BE2C (cell line): ENCODE data around the gene GLIPR1L1.
"Not testable (repeated sequence)": the region's sequence is repeated elsewhere in the genome, so short reads cannot be mapped to it uniquely, and the experiment has no call there.

Experiments used
- DNase-seq: peaks from one replicate; pipeline ENCODE4 v3.0.0-alpha.2; 2020
- H3K27me3 ChIP-seq: fragments of 250-450 bp; sonication (Bioruptor Pico); 2 replicates; pipeline ENCODE4 v1.5.1; 2020; ENCODE audit warnings: mild to moderate bottlenecking
- H3K36me3 ChIP-seq: fragments of 250-450 bp; sonication (Bioruptor Pico); 2 replicates; pipeline ENCODE4 v1.5.1; 2020; ENCODE audit warnings: mild to moderate bottlenecking
- H3K4me1 ChIP-seq: fragments of 250-450 bp; sonication (Bioruptor Pico); 2 replicates; pipeline ENCODE4 v1.5.1; 2020
- H3K4me3 ChIP-seq: 2 replicates; pipeline ENCODE4 v1.5.1; 2011; ENCODE audit warnings: low read depth, low read length
- H3K9me3 ChIP-seq: fragments of 250-450 bp; sonication (Bioruptor Pico); 2 replicates; pipeline ENCODE4 v1.5.1; 2020
- CTCF ChIP-seq: IDR thresholded peaks from 2 replicates; pipeline ENCODE4 v1.5.1; 2012; ENCODE audit warnings: mild to moderate bottlenecking, low read depth, low read length

GLIPR1L1 gene

GRCh38 chr12:75341873-75342272 lies 7.4 kb downstream of the GLIPR1L1 start:
- Histone ChIP-seq H3K9me3 (no peaks in the 10 kb centered on the region), H3K36me3 (no peaks in the 10 kb centered on the region), H3K4me1 (no peaks in the 10 kb centered on the region), H3K27me3 (peaks cover 12% of the 10 kb centered on the region), H3K4me3 (no peak overlapping the region)
- DNase-seq: no peak
- no peak for TF ChIP-seq CTCF

- Histone ChIP-seq H3K4me3 (no peak overlapping the region), H3K9me3 (no peaks in the 10 kb centered on the region), H3K36me3 (no peaks in the 10 kb centered on the region), H3K4me1 (no peaks in the 10 kb centered on the region), H3K27me3 (peaks cover 16% of the 10 kb centered on the region)
- no peak for TF ChIP-seq CTCF
- no peak for DNase-seq
These were observed 11.1 kb downstream of the GLIPR1L1 start for GRCh38 chr12:75345531-75345930.

- H3K9me3 ChIP-seq, H3K4me1 ChIP-seq, DNase-seq, H3K4me3 ChIP-seq, H3K36me3 ChIP-seq: not testable (repeated sequence)
- H3K27me3 ChIP-seq: peaks cover 16% of the 10 kb centered on the region
These were observed 11.7 kb downstream of the GLIPR1L1 start for GRCh38 chr12:75346215-75346614.

GRCh38 chr12:75349946-75350345 lies 15.5 kb downstream of the GLIPR1L1 start:
- no peaks in the 10 kb centered on the region for H3K36me3 ChIP-seq
- no peaks in the 10 kb centered on the region for H3K4me1 ChIP-seq
- no peak for DNase-seq
- H3K9me3 ChIP-seq: no peaks in the 10 kb centered on the region
- H3K4me3 ChIP-seq: no peak overlapping the region
- H3K27me3 ChIP-seq: peaks cover 13% of the 10 kb centered on the region
- TF ChIP-seq CTCF: no peak

GRCh38 chr12:75350413-75350812 lies 15.9 kb downstream of the GLIPR1L1 start:
- no peaks in the 10 kb centered on the region for H3K4me1 ChIP-seq
- DNase-seq: no peak

GRCh38 chr12:75354011-75354410 lies 19.5 kb downstream of the GLIPR1L1 start:
- no peak overlapping the region for H3K4me3 ChIP-seq
- no peak for TF ChIP-seq CTCF
- no peaks in the 10 kb centered on the region for H3K36me3 ChIP-seq
- no peaks in the 10 kb centered on the region for H3K9me3 ChIP-seq
- peaks cover 1% of the 10 kb centered on the region; the same call in 1 of the 2 replicates for H3K27me3 ChIP-seq
- no peaks in the 10 kb centered on the region for H3K4me1 ChIP-seq
- DNase-seq: no peak

More at GRCh38 chr12:75350413-75350812, 15.9 kb downstream of the GLIPR1L1 start:
- H3K36me3 ChIP-seq: no peaks in the 10 kb centered on the region
- no peaks in the 10 kb centered on the region for H3K9me3 ChIP-seq
- peaks cover 13% of the 10 kb centered on the region for H3K27me3 ChIP-seq
- H3K4me3 ChIP-seq: no peak overlapping the region
- TF ChIP-seq CTCF: no peak

GRCh38 chr12:75360920-75361319 lies 26.4 kb downstream of the GLIPR1L1 start:
- H3K4me3 ChIP-seq: no peak overlapping the region
- H3K4me1 ChIP-seq: no peaks in the 10 kb centered on the region
- no peak for DNase-seq
- no peak for TF ChIP-seq CTCF
- no peaks in the 10 kb centered on the region for H3K27me3 ChIP-seq
- H3K36me3 ChIP-seq: no peaks in the 10 kb centered on the region
- no peaks in the 10 kb centered on the region for H3K9me3 ChIP-seq
